Measurements from ENCODE around the gene ANKRD40CL.

ANKRD40CL gene

GRCh38 chr17:50799582-50799981 is 32.3 kb upstream of the ANKRD40CL start:
- H3K4me3 Mint-ChIP-seq: no peak overlapping the region
- no peak overlapping the region for H3K27ac Mint-ChIP-seq
- H3K4me1 Mint-ChIP-seq (ENCODE audit: low read depth): no peaks in the 10 kb centered on the region
- H3K36me3 Mint-ChIP-seq (ENCODE audit: low read depth): no peaks in the 10 kb centered on the region
- no peaks in the 10 kb centered on the region for H3K9me3 Mint-ChIP-seq
- peaks cover 6% of the 10 kb centered on the region for H3K27me3 Mint-ChIP-seq (ENCODE audit: low read depth)

- Mint-ChIP-seq H3K9me3 (no peaks in the 10 kb centered on the region), H3K36me3 (ENCODE audit: low read depth) (no peaks in the 10 kb centered on the region), H3K4me3 (no peak overlapping the region), H3K27ac (no peak overlapping the region), H3K4me1 (ENCODE audit: low read depth) (no peaks in the 10 kb centered on the region), H3K27me3 (ENCODE audit: low read depth) (peaks cover 6% of the 10 kb centered on the region)
Observed at GRCh38 chr17:50798424-50799288, 31.3 kb upstream of the ANKRD40CL start.

DNA sequence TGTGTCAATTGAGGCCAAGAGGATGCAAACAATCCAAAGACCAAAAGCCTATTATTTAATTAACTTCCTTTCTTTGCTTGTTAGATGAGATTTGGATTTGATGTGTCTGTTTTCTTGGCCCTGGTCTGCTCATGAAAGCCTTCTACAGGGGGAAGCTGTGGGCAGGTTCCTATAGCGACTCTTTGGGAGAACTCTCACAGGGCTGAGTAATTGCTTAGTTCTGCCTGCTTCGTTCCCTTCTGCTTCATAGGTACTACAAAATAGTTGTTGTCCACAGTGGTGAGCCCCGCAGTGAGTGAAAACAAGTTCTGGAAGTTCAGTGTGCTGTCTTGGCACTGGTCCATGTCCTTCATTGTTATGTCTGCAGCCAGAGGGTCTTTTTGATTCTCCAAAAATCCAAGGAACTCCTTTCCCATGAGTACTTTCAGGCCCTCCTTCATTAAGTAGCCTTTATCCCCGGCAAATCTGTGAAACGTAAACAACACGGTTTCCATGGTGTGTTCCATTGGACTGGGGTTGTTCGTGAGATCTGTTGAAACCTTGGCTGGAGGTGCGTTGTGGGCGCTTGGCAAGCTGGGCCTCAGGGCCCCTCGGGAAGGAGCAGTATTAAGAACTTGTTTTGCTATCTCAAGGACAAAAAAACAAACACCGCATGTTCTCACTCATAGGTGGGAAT is 30.0 kb upstream of the ANKRD40CL start:
- H3K27ac Mint-ChIP-seq: no peak overlapping the region
- peaks cover 6% of the 10 kb centered on the region for H3K27me3 Mint-ChIP-seq (ENCODE audit: low read depth)
- no peaks in the 10 kb centered on the region for H3K36me3 Mint-ChIP-seq (ENCODE audit: low read depth)
- H3K4me3 Mint-ChIP-seq: no peak overlapping the region
- no peaks in the 10 kb centered on the region for H3K4me1 Mint-ChIP-seq (ENCODE audit: low read depth)
- no peaks in the 10 kb centered on the region for H3K9me3 Mint-ChIP-seq

GRCh38 chr17:50794361-50794760 is 27.0 kb upstream of the ANKRD40CL start:
- H3K36me3 Mint-ChIP-seq (ENCODE audit: low read depth): no peaks in the 10 kb centered on the region
- H3K4me3 Mint-ChIP-seq: no peak overlapping the region
- H3K4me1 Mint-ChIP-seq (ENCODE audit: low read depth): no peaks in the 10 kb centered on the region
- H3K9me3 Mint-ChIP-seq: no peaks in the 10 kb centered on the region
- H3K27me3 Mint-ChIP-seq (ENCODE audit: low read depth): peaks cover 12% of the 10 kb centered on the region
- no peak overlapping the region for H3K27ac Mint-ChIP-seq

- Mint-ChIP-seq H3K27me3 (ENCODE audit: low read depth) (peaks cover 16% of the 10 kb centered on the region), H3K4me3 (no peak overlapping the region), H3K36me3 (ENCODE audit: low read depth) (no peaks in the 10 kb centered on the region), H3K9me3 (no peaks in the 10 kb centered on the region), H3K27ac (no peak overlapping the region), H3K4me1 (ENCODE audit: low read depth) (peaks cover 1% of the 10 kb centered on the region)
Observed at GRCh38 chr17:50793007-50793406, 25.7 kb upstream of the ANKRD40CL start.

- Mint-ChIP-seq H3K27me3 (ENCODE audit: low read depth) (peaks cover 16% of the 10 kb centered on the region), H3K27ac (no peak overlapping the region), H3K4me1 (ENCODE audit: low read depth) (peaks cover 5% of the 10 kb centered on the region), H3K36me3 (ENCODE audit: low read depth) (no peaks in the 10 kb centered on the region), H3K9me3 (no peaks in the 10 kb centered on the region), H3K4me3 (no peak overlapping the region)
Observed at GRCh38 chr17:50792132-50792531, 24.8 kb upstream of the ANKRD40CL start.

- Mint-ChIP-seq H3K4me1 (ENCODE audit: low read depth) (peaks cover 5% of the 10 kb centered on the region), H3K9me3 (no peaks in the 10 kb centered on the region), H3K36me3 (ENCODE audit: low read depth) (no peaks in the 10 kb centered on the region), H3K27ac (no peak overlapping the region), H3K27me3 (ENCODE audit: low read depth) (peaks cover 16% of the 10 kb centered on the region), H3K4me3 (no peak overlapping the region)
Observed at GRCh38 chr17:50790618-50791017, 23.3 kb upstream of the ANKRD40CL start.

DNA sequence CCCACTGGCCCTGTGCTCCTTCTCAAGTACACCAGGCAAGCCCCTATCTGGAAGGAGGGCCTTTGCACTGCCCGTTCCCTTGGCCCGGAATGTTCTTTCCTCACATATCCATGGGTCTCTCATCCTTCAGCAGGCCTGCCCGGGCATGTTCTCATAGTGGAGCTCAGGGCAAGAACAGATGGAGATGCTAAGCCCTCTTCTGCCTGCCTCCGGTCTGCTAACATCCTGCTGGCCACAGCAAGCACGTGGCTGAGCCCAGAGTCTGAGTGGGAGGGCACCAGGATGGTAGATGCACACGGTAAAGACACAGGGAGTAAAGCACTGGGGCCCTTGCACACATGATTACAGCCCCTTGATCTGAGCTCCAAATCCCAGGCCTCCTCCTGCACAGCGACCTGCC is 19.8 kb upstream of the ANKRD40CL start:
- Mint-ChIP-seq H3K4me1 (ENCODE audit: low read depth) (peaks cover 9% of the 10 kb centered on the region), H3K4me3 (no peak overlapping the region), H3K27me3 (ENCODE audit: low read depth) (peaks cover 36% of the 10 kb centered on the region), H3K36me3 (ENCODE audit: low read depth) (no peaks in the 10 kb centered on the region), H3K27ac (no peak overlapping the region), H3K9me3 (no peaks in the 10 kb centered on the region)

GRCh38 chr17:50785946-50786570 is 18.7 kb upstream of the ANKRD40CL start:
- Mint-ChIP-seq H3K9me3 (no peaks in the 10 kb centered on the region), H3K27me3 (ENCODE audit: low read depth) (peaks cover 34% of the 10 kb centered on the region), H3K36me3 (ENCODE audit: low read depth) (no peaks in the 10 kb centered on the region), H3K4me1 (ENCODE audit: low read depth) (peaks cover 13% of the 10 kb centered on the region), H3K4me3 (no peak overlapping the region), H3K27ac (no peak overlapping the region)

GRCh38 chr17:50785126-50785525 is 17.8 kb upstream of the ANKRD40CL start:
- Mint-ChIP-seq H3K9me3 (no peaks in the 10 kb centered on the region), H3K27me3 (ENCODE audit: low read depth) (peaks cover 36% of the 10 kb centered on the region), H3K4me1 (ENCODE audit: low read depth) (peaks cover 17% of the 10 kb centered on the region), H3K27ac (no peak overlapping the region), H3K4me3 (no peak overlapping the region), H3K36me3 (ENCODE audit: low read depth) (no peaks in the 10 kb centered on the region)

DNA sequence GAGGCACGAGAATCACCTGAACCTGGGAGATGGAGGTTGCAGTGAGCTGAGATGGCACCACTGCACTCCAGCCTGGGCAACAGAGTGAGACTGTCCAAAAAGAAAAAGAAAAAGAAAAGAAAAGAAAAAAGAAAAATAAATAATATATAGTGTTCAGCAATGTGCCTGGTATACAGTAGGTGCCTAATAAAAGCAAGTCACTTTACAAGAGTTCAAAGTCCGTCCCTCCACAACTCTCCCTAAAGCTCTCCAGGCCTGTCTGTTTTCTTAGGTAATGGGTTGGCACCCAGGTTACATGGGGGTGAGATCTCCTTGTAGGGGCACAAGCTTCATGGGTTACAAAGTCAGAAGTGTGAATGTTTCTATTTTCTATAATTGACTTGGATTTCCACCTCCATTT is 16.6 kb upstream of the ANKRD40CL start:
- H3K36me3 Mint-ChIP-seq (ENCODE audit: low read depth): no peaks in the 10 kb centered on the region
- no peaks in the 10 kb centered on the region for H3K9me3 Mint-ChIP-seq
- peaks cover 25% of the 10 kb centered on the region for H3K4me1 Mint-ChIP-seq (ENCODE audit: low read depth)
- no peak overlapping the region for H3K4me3 Mint-ChIP-seq
- no peak overlapping the region for H3K27ac Mint-ChIP-seq
- H3K27me3 Mint-ChIP-seq (ENCODE audit: low read depth): peaks cover 42% of the 10 kb centered on the region

GRCh38 chr17:50783193-50783660 is 15.9 kb upstream of the ANKRD40CL start:
- Mint-ChIP-seq H3K4me1 (ENCODE audit: low read depth) (peaks cover 25% of the 10 kb centered on the region), H3K27ac (peak overlapping the region; percentile 70), H3K36me3 (ENCODE audit: low read depth) (no peaks in the 10 kb centered on the region), H3K27me3 (ENCODE audit: low read depth) (peaks cover 46% of the 10 kb centered on the region), H3K9me3 (no peaks in the 10 kb centered on the region), H3K4me3 (no peak overlapping the region)

GRCh38 chr17:50781167-50781566 is 13.8 kb upstream of the ANKRD40CL start:
- H3K27me3 Mint-ChIP-seq (ENCODE audit: low read depth): peaks cover 54% of the 10 kb centered on the region
- H3K4me3 Mint-ChIP-seq: no peak overlapping the region
- H3K9me3 Mint-ChIP-seq: no peaks in the 10 kb centered on the region
- peaks cover 20% of the 10 kb centered on the region for H3K4me1 Mint-ChIP-seq (ENCODE audit: low read depth)
- H3K27ac Mint-ChIP-seq: no peak overlapping the region
- H3K36me3 Mint-ChIP-seq (ENCODE audit: low read depth): no peaks in the 10 kb centered on the region

DNA sequence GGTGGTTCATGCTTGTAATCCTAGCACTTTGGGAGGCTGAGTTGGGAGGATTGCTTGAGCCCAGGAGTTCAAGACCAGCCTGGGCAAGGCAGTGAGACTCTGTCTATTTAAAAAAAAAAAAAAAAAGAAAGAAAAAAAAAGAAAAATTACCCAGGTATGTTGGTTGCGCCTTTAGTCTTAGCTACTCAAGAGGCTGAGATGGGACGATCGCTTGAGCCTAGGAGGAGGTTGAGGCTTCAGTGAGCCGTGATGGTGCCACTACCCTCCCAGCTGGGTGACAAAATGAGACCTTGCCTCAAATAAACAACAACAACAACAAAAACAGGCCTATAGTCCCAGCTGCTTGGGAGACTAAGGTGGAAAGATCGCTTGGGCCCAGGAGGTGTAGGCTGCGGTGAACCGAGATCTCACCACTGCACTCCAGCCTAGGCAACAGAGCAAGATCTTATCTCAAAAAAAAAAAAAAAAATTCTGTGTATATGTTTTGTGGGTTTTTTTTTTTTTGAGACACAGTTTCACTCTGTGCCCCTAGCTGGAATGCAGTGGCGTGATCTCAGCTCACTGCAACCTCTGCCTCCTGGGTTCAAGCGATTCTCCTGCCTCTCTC is 12.5 kb upstream of the ANKRD40CL start:
- Mint-ChIP-seq H3K4me1 (ENCODE audit: low read depth) (peaks cover 20% of the 10 kb centered on the region), H3K27ac (peak overlapping the region; percentile 18), H3K27me3 (ENCODE audit: low read depth) (peaks cover 49% of the 10 kb centered on the region), H3K4me3 (peak overlapping the region; percentile 56), H3K36me3 (ENCODE audit: low read depth) (no peaks in the 10 kb centered on the region), H3K9me3 (no peaks in the 10 kb centered on the region)
